Smooth muscle cell (in vitro differentiated cells): ENCODE results near the gene FFAR3. TPM values are rescaled to one million over a fixed set of nuclear protein-coding genes. Genes with fewer than 3 reads are reported as not detected.

Source experiments
- DNase-seq: peaks from one replicate; lab custom pipeline; 2025; ENCODE audit not compliant: unreplicated experiment; lab: John Stamatoyannopoulos, UW
- H2AFZ ChIP-seq: fragments of 200-600 bp; sonication (generic); 2 replicates; pipeline ENCODE4 v1.6.0; 2016; ENCODE audit warnings: antibody characterized with exemption, low read depth, mild to moderate bottlenecking
- H3F3A ChIP-seq: fragments of 200-600 bp; sonication (generic); 2 replicates; pipeline ENCODE4 v1.6.0; 2017; ENCODE audit warnings: antibody characterized with exemption, low read depth
- H3K27ac ChIP-seq: fragments of 200-600 bp; sonication (generic); 2 replicates; pipeline ENCODE4 v1.5.1; 2016; ENCODE audit warnings: low read depth, mild to moderate bottlenecking
- H3K27me3 ChIP-seq: fragments of 200-600 bp; sonication (generic); 2 replicates; pipeline ENCODE4 v1.6.1; 2016; ENCODE audit warnings: low read depth, mild to moderate bottlenecking
- H3K36me3 ChIP-seq: fragments of 200-600 bp; sonication (generic); 2 replicates; pipeline ENCODE4 v1.5.1; 2016; ENCODE audit warnings: low read depth
- H3K4me1 ChIP-seq: fragments of 200-600 bp; sonication (generic); 2 replicates; pipeline ENCODE4 v1.5.1; 2016; ENCODE audit warnings: low read depth
- H3K4me2 ChIP-seq: fragments of 200-600 bp; sonication (generic); 2 replicates; pipeline ENCODE4 v1.6.0; 2016; ENCODE audit warnings: mild to moderate bottlenecking
- H3K4me3 ChIP-seq: fragments of 200-600 bp; sonication (generic); 2 replicates; pipeline ENCODE4 v1.5.1; 2016; ENCODE audit warnings: mild to moderate bottlenecking
- H3K79me2 ChIP-seq: fragments of 200-600 bp; sonication (generic); 2 replicates; pipeline ENCODE4 v1.6.0; 2016; ENCODE audit warnings: low read depth, mild to moderate bottlenecking
- H3K9ac ChIP-seq: fragments of 200-600 bp; sonication (generic); 2 replicates; pipeline ENCODE4 v1.6.0; 2016; ENCODE audit warnings: low read depth
- H3K9me3 ChIP-seq: fragments of 200-600 bp; sonication (generic); replicated peaks from 2 replicates; pipeline ENCODE4 v1.5.1; 2016; ENCODE audit warnings: low read depth
- H4K20me1 ChIP-seq: fragments of 200-600 bp; sonication (generic); 2 replicates; pipeline ENCODE4 v1.6.0; 2016; ENCODE audit warnings: low read depth
- CTCF ChIP-seq: fragments of 200-600 bp; sonication (generic); IDR thresholded peaks from 2 replicates; pipeline ENCODE4 v1.5.1; 2017; ENCODE audit warnings: borderline replicate concordance, mild to moderate bottlenecking, antibody characterized with exemption; ENCODE audit not compliant: insufficient read depth, poor library complexity, severe bottlenecking
- WGBS: methylation state at CpG from one replicate; pipeline ENCODE4 v1.1.7; 2016; ENCODE audit warnings: low lambda C conversion rate; 5-methylcytosine and 5-hydroxymethylcytosine counted together
- polyA plus RNA-seq: library from polyadenylated mRNA; unstranded; fragments of >200 nt; fragmentation: Nextera tagmentation; extraction: Ambion mirVana; gene quantifications from 2 replicates; pipeline ENCODE4 v1.2.1, GENCODE V29; 2016
- total RNA-seq: library from RNA; depleted of rRNA; stranded (reverse); fragments of >200 nt; gene quantifications from 2 replicates; pipeline ENCODE4 v1.2.3, GENCODE V29; 2014

The FFAR3 gene
- total and polyA plus RNA-seq, 2 experiments from 2014 or later = not detected

GRCh38 chr19:35351411-35352176, 6.7 kb upstream of the FFAR3 start:
- Histone ChIP-seq H3K9me3 (no peaks in the 10 kb centered on the region), H3K4me1 (no peaks in the 10 kb centered on the region), H3F3A (no peaks in the 10 kb centered on the region), H3K4me3 (no peak overlapping the region), H3K79me2 (no peaks in the 10 kb centered on the region), H3K27ac (no peak overlapping the region), H3K36me3 (no peaks in the 10 kb centered on the region), H2AFZ (no peak overlapping the region), H4K20me1 (no peaks in the 10 kb centered on the region), H3K9ac (no peak overlapping the region), H3K27me3 (no peaks in the 10 kb centered on the region), H3K4me2 (no peak overlapping the region)
- TF ChIP-seq CTCF = no peak
- no peak for DNase-seq
- WGBS = 96% methylated on average over 46 of the region's 47 CpGs

GRCh38 chr19:35352177-35352447, 6.1 kb upstream of the FFAR3 start:
- Histone ChIP-seq H3F3A (no peaks in the 10 kb centered on the region), H2AFZ (no peak overlapping the region), H3K79me2 (no peaks in the 10 kb centered on the region), H3K36me3 (no peaks in the 10 kb centered on the region), H3K4me2 (no peak overlapping the region), H3K9ac (no peak overlapping the region), H3K4me1 (no peaks in the 10 kb centered on the region), H4K20me1 (no peaks in the 10 kb centered on the region), H3K4me3 (no peak overlapping the region), H3K27me3 (no peaks in the 10 kb centered on the region), H3K27ac (no peak overlapping the region), H3K9me3 (no peaks in the 10 kb centered on the region)
- no peak for TF ChIP-seq CTCF
- DNase-seq = no peak
- 89% methylated on average over 18 of the region's 18 CpGs for WGBS

GRCh38 chr19:35352448-35353304, 5.6 kb upstream of the FFAR3 start:
- H3K27ac ChIP-seq = no peak overlapping the region
- no peaks in the 10 kb centered on the region for H3K9me3 ChIP-seq
- no peaks in the 10 kb centered on the region for H3K36me3 ChIP-seq
- H3K9ac ChIP-seq = no peak overlapping the region
- DNase-seq = peak; percentile 15
- H3F3A ChIP-seq = no peaks in the 10 kb centered on the region
- H2AFZ ChIP-seq = no peak overlapping the region
- H3K4me2 ChIP-seq = no peak overlapping the region
- WGBS = 41% methylated on average over 32 of the region's 32 CpGs
- no peaks in the 10 kb centered on the region for H3K79me2 ChIP-seq
- H3K27me3 ChIP-seq = no peaks in the 10 kb centered on the region
- H3K4me3 ChIP-seq = no peak overlapping the region
- no peaks in the 10 kb centered on the region for H4K20me1 ChIP-seq
- TF ChIP-seq CTCF = peak; percentile 73
- H3K4me1 ChIP-seq = no peaks in the 10 kb centered on the region
